ENCODE data around the gene CCDC146.

DNA sequence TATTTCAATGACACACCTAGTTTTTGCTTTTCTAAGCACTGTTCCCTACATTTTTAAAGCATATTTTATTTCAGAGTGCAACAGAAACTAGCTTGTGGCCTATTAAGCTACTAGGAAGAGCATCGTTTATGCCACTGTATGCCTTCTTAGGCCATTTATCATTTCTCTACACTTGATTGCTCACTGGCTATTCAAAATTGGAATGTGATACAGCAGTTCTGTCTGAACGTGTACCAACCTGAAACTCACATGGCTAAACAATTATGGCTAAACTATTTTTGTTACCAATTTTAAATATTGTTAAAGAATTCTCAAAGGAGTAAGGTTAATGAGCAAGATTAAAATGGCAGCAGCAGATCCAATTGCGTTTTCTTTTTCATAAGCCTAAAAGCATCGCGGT, 188.6 kb downstream of the CCDC146 start:
- TF ChIP-seq, protein P1, sequence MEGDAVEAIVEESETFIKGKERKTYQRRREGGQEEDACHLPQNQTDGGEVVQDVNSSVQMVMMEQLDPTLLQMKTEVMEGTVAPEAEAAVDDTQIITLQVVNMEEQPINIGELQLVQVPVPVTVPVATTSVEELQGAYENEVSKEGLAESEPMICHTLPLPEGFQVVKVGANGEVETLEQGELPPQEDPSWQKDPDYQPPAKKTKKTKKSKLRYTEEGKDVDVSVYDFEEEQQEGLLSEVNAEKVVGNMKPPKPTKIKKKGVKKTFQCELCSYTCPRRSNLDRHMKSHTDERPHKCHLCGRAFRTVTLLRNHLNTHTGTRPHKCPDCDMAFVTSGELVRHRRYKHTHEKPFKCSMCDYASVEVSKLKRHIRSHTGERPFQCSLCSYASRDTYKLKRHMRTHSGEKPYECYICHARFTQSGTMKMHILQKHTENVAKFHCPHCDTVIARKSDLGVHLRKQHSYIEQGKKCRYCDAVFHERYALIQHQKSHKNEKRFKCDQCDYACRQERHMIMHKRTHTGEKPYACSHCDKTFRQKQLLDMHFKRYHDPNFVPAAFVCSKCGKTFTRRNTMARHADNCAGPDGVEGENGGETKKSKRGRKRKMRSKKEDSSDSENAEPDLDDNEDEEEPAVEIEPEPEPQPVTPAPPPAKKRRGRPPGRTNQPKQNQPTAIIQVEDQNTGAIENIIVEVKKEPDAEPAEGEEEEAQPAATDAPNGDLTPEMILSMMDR (IDR thresholded peaks at IDR 0.05) = no peak
- no peak for TF ChIP-seq POLR2A (IDR thresholded peaks at IDR 0.05)

Data from right lobe of liver (tissue), 4 donors.